Ovary (tissue), 3 donors: Measurements from ENCODE around the gene LARP4B.

ENCODE experiments used
- CTCF ChIP-seq, 3 donors: fragments of 450-650 bp in 2 of 3; fragments of 200-600 bp in 1 of 3; IDR thresholded peaks; one replicate each; pipeline versions ENCODE4 v1.5.1 to v1.8.0; 2016 to 2022; ENCODE audit warnings: antibody characterized with exemption in 3 of 3, mild to moderate bottlenecking in 1 of 3
- POLR2A ChIP-seq: fragments of 450-650 bp; IDR thresholded peaks from one replicate; pipeline ENCODE4 v1.6.1; 2017; ENCODE audit warnings: antibody characterized with exemption, mild to moderate bottlenecking, moderate library complexity
- donor health status: DM: no; HTN: no; CAD: no.

- TF ChIP-seq CTCF (IDR thresholded peaks at IDR 0.05) (no peak), POLR2A (no peak)
Observed at GRCh38 chr10:819326-819725, 112.2 kb downstream of the LARP4B start.
